K562 (cell line): ENCODE data around the gene SBF1. TPM values are rescaled to one million over a fixed set of nuclear protein-coding genes. Genes with fewer than 3 reads are reported as not detected.

Source experiments
- CCNT2 ChIP-seq: IDR thresholded peaks from 2 replicates; pipeline ENCODE4 v1.6.1; 2011; ENCODE audit warnings: borderline replicate concordance, low read depth, mild to moderate bottlenecking, moderate library complexity, mixed read lengths, low read length; ENCODE audit not compliant: insufficient read length; ENCODE audit errors: extremely low read depth
- CXXC5 ChIP-seq: fragments of 250-450 bp; sonication (Bioruptor Pico); IDR thresholded peaks from 2 replicates; pipeline ENCODE4 v1.8.0; 2022; ENCODE audit warnings: inconsistent platforms, mild to moderate bottlenecking, moderate library complexity
- E2F6 ChIP-seq, 2 experiments: IDR thresholded peaks; 2 replicates each; pipeline ENCODE4 v1.6.1; 2011; ENCODE audit warnings: borderline replicate concordance in 1 of 2, control low read depth in 1 of 2, low read depth in 1 of 2, low read length in 1 of 2, mild to moderate bottlenecking in 1 of 2, mixed read lengths in 1 of 2, moderate library complexity in 1 of 2; ENCODE audit not compliant: insufficient read depth in 1 of 2, insufficient read length in 1 of 2, poor library complexity in 1 of 2, severe bottlenecking in 1 of 2; ENCODE audit errors: extremely low read depth in 1 of 2
- MAZ ChIP-seq, 2 experiments: fragments of 450-650 bp in 1 of 2; sonication (generic) in 1 of 2; formaldehyde crosslinking; IDR thresholded peaks in 1 of 2; conservative IDR thresholded peaks in 1 of 2; 2 replicates each; pipeline versions ENCODE4 v1.4.0 to v1.5.0; 2020; ENCODE audit warnings: mild to moderate bottlenecking in 1 of 2, missing genetic modification reagents in 1 of 2
- MTA3 ChIP-seq: fragments of 450-650 bp; formaldehyde crosslinking; IDR thresholded peaks from 2 replicates; pipeline ENCODE4 v1.6.1; 2017; ENCODE audit warnings: mild to moderate bottlenecking, borderline replicate concordance
- PHF8 ChIP-seq: fragments of 200-600 bp; sonication (generic); IDR thresholded peaks from 2 replicates; pipeline ENCODE4 v1.6.1; 2012; ENCODE audit warnings: mixed run types, mild to moderate bottlenecking, inconsistent platforms, low read length, moderate library complexity, borderline replicate concordance
- POLR2A ChIP-seq: fragments of 450-650 bp; conservative IDR thresholded peaks from 2 replicates; pipeline ENCODE4 v1.6.1; 2016
- POLR2B ChIP-seq: fragments of 450-650 bp; IDR thresholded peaks from 2 replicates; pipeline ENCODE4 v1.6.1; 2018; ENCODE audit warnings: low read depth; ENCODE audit not compliant: partially characterized antibody
- RBFOX2 ChIP-seq: fragments of 200-400 bp; formaldehyde crosslinking; IDR thresholded peaks from 2 replicates; pipeline ENCODE4 v1.6.1; 2017; ENCODE audit warnings: low read depth, mild to moderate bottlenecking, low read length, moderate library complexity
- SP1 ChIP-seq: sonication (generic); formaldehyde crosslinking; IDR thresholded peaks from 2 replicates; pipeline ENCODE4 v1.8.1; 2022; ENCODE audit warnings: mild to moderate bottlenecking, missing genetic modification reagents
- SREBF2 ChIP-seq: sonication (generic); formaldehyde crosslinking; IDR thresholded peaks from 2 replicates; pipeline ENCODE4 v1.4.0; 2020; ENCODE audit warnings: mild to moderate bottlenecking, missing genetic modification reagents
- TFAP4 ChIP-seq: sonication (generic); formaldehyde crosslinking; IDR thresholded peaks from 2 replicates; pipeline ENCODE4 v1.8.0; 2022; ENCODE audit warnings: missing genetic modification reagents, mild to moderate bottlenecking, moderate library complexity, borderline replicate concordance
- VEZF1 ChIP-seq: fragments of 200-800 bp; sonication (Bioruptor generic); IDR thresholded peaks from 2 replicates; pipeline ENCODE4 v1.6.1; 2017; ENCODE audit warnings: missing genetic modification characterization, missing compliant biosample characterization
- ZBTB7A ChIP-seq: IDR thresholded peaks from 2 replicates; pipeline ENCODE4 v1.6.1; 2011; ENCODE audit warnings: low read depth, mild to moderate bottlenecking, low read length, moderate library complexity, borderline replicate concordance; ENCODE audit not compliant: control insufficient read depth
- polyA plus RNA-seq, 8 experiments: library from polyadenylated mRNA; depleted of rRNA in 4 of 8; stranded (reverse) in 5 of 8; unstranded in 3 of 8; fragments of >200 nt; fragmentation: Nextera tagmentation in 2 of 8; fragmentation: Illumina TruSeq in 1 of 8; extraction: Ambion mirVana in 2 of 8; extraction: Trizol in 1 of 8; gene quantifications; 2 replicates each; pipeline versions ENCODE4 v1.2.1 to v1.2.3, GENCODE V29; 2011 to 2014; ENCODE audit warnings: inconsistent platforms in 1 of 8, missing spikeins in 1 of 8
- total RNA-seq, 7 experiments: library from RNA; depleted of rRNA in 6 of 7; stranded (reverse); fragments of >200 nt in 6 of 7; fragmentation: Illumina TruSeq in 2 of 7; extraction: Trizol in 2 of 7; gene quantifications; 2 replicates each; pipeline versions ENCODE4 v1.2.1 to v1.2.3, GENCODE V29; 2011 to 2021; ENCODE audit warnings: low replicate concordance in 1 of 7

Gene SBF1
- total and polyA plus RNA-seq, 9 of the 15 experiments (the other 6 are each of a cell fraction or from before 2014, with no cell fraction given): 0.44 to 50.4 (median 11.4) TPM

- TF ChIP-seq SREBF2 (no peak), POLR2A (peak; percentile 59; the same call in 1 of the 2 replicates), SP1 (CRISPR knock-in tag) (peak; percentile 49), VEZF1 (CRISPR knock-in tag) (peak; percentile 48), CXXC5 (0 out of 2 replicates have a peak, but pooled peaks have one; percentile 36), ZBTB7A (peak; percentile 40; the same call in 1 of the 2 replicates), RBFOX2 (peak; percentile 77), TFAP4 (CRISPR knock-in tag) (0 out of 2 replicates have a peak, but pooled peaks have one; percentile 30), MTA3 (peak; percentile 42; the same call in 1 of the 2 replicates), MAZ (CRISPR knock-in tag; conservative IDR thresholded peaks at IDR 0.05 in 1 of 2, IDR thresholded peaks at IDR 0.05 in 1 of 2) (peak; percentile 29 to 45; a peak in 2 of 4 replicates), CCNT2 (peak; percentile 43), E2F6 (IDR thresholded peaks at IDR 0.05; ENCODE audit: borderline replicate concordance in 1 of 2, extremely low read depth in 1 of 2, insufficient read depth in 1 of 2, insufficient read length in 1 of 2, low read depth in 1 of 2, low read length in 1 of 2, poor library complexity in 1 of 2, severe bottlenecking in 1 of 2) (peak; percentile 12 to 53), PHF8 (peak; percentile 65; the same call in 1 of the 2 replicates), POLR2B (peak; percentile 39)
Measured at GRCh38 chr22:50474710-50475651, at the start of gene SBF1 (continued).
